Tibial nerve (tissue), 4 donors: ENCODE measurements around the gene CYBB.

ENCODE experiments used
- EP300 ChIP-seq, 2 donors: sonication (generic); formaldehyde crosslinking; IDR thresholded peaks; one replicate each; pipeline ENCODE4 v1.6.1; 2017; ENCODE audit warnings: antibody characterized with exemption in 2 of 2, mild to moderate bottlenecking in 1 of 2
- POLR2A ChIP-seq, 2 donors: fragments of 450-650 bp; IDR thresholded peaks; one replicate each; pipeline ENCODE4 v1.6.1; 2017; ENCODE audit warnings: antibody characterized with exemption in 2 of 2, mild to moderate bottlenecking in 2 of 2, moderate library complexity in 2 of 2
- TF ChIP-seq, protein P1 (sequence below), 5 experiments: fragments of 200-600 bp in 3 of 5; fragments of 450-650 bp in 2 of 5; sonication (generic) in 3 of 5; IDR thresholded peaks; one replicate each; pipeline ENCODE4 v1.5.1; 2016 to 2019; ENCODE audit warnings: antibody characterized with exemption in 5 of 5, mild to moderate bottlenecking in 3 of 5, moderate library complexity in 2 of 5

DNA sequence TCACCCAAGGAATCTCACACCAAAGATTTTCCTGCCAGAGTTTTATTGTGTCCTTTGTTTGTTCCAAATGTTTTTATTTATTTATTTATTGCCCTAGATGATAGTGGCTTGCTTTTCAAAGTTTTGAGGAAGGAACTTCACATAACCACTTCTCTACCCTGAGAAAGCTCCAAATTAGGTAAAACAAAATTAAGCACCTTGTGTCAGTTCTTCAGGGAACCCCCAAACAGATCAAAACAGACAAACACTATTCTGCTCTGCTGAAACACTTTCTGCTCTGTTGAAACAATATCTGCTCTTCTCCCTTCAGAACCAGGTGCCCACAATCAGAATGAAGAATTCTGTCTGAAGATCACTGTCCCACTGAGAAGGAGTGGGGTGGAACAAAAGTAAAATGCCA is 16.5 kb upstream of the CYBB start:
- TF ChIP-seq, protein P1, sequence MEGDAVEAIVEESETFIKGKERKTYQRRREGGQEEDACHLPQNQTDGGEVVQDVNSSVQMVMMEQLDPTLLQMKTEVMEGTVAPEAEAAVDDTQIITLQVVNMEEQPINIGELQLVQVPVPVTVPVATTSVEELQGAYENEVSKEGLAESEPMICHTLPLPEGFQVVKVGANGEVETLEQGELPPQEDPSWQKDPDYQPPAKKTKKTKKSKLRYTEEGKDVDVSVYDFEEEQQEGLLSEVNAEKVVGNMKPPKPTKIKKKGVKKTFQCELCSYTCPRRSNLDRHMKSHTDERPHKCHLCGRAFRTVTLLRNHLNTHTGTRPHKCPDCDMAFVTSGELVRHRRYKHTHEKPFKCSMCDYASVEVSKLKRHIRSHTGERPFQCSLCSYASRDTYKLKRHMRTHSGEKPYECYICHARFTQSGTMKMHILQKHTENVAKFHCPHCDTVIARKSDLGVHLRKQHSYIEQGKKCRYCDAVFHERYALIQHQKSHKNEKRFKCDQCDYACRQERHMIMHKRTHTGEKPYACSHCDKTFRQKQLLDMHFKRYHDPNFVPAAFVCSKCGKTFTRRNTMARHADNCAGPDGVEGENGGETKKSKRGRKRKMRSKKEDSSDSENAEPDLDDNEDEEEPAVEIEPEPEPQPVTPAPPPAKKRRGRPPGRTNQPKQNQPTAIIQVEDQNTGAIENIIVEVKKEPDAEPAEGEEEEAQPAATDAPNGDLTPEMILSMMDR (IDR thresholded peaks at IDR 0.05): no peak
- TF ChIP-seq EP300 (IDR thresholded peaks at IDR 0.05): no peak
- no peak for TF ChIP-seq POLR2A (IDR thresholded peaks at IDR 0.05)
